Parathyroid adenoma (tissue), 2 donors: ENCODE measurements around the gene MTUS2.

Experiments used
- H2AFZ ChIP-seq: fragments of 300-600 bp; sonication (generic); one replicate; pipeline ENCODE4 v1.7.0; 2017; ENCODE audit warnings: antibody characterized with exemption, mild to moderate bottlenecking
- H3K27ac ChIP-seq: fragments of 300-600 bp; sonication (generic); one replicate; pipeline ENCODE4 v1.7.0; 2017
- H3K27me3 ChIP-seq: fragments of 300-600 bp; sonication (generic); one replicate; pipeline ENCODE4 v1.7.0; 2017; ENCODE audit warnings: low read length; ENCODE audit not compliant: control insufficient read depth, insufficient read depth
- H3K36me3 ChIP-seq: fragments of 300-600 bp; sonication (generic); one replicate; pipeline ENCODE4 v1.7.0; 2017; ENCODE audit warnings: low read length; ENCODE audit not compliant: control insufficient read depth, insufficient read depth
- H3K4me1 ChIP-seq: fragments of 300-600 bp; sonication (generic); one replicate; pipeline ENCODE4 v1.7.0; 2017; ENCODE audit warnings: control low read depth
- H3K4me2 ChIP-seq: fragments of 300-600 bp; sonication (generic); one replicate; pipeline ENCODE4 v1.7.0; 2017; ENCODE audit warnings: low read length
- H3K4me3 ChIP-seq: fragments of 300-600 bp; sonication (generic); one replicate; pipeline ENCODE4 v1.7.0; 2017; ENCODE audit warnings: low read depth, low read length
- H3K79me2 ChIP-seq: fragments of 300-600 bp; sonication (generic); one replicate; pipeline ENCODE4 v1.7.0; 2017; ENCODE audit warnings: control low read depth
- H3K9ac ChIP-seq: fragments of 300-600 bp; sonication (generic); one replicate; pipeline ENCODE4 v1.7.0; 2017; ENCODE audit warnings: mild to moderate bottlenecking
- H3K9me3 ChIP-seq: fragments of 300-600 bp; sonication (generic); one replicate; pipeline ENCODE4 v1.7.0; 2017; ENCODE audit warnings: low read length; ENCODE audit not compliant: control insufficient read depth
- TF ChIP-seq, protein P1 (sequence below): fragments of 300-600 bp; sonication (generic); IDR thresholded peaks from one replicate; pipeline ENCODE4 v1.7.0; 2017; ENCODE audit warnings: antibody characterized with exemption, mild to moderate bottlenecking
- donor health status: primary hyperparathyroidism.

Gene MTUS2

GRCh38 chr13:29159871-29160270 is 339.7 kb downstream of the MTUS2 start:
- TF ChIP-seq, protein P1, sequence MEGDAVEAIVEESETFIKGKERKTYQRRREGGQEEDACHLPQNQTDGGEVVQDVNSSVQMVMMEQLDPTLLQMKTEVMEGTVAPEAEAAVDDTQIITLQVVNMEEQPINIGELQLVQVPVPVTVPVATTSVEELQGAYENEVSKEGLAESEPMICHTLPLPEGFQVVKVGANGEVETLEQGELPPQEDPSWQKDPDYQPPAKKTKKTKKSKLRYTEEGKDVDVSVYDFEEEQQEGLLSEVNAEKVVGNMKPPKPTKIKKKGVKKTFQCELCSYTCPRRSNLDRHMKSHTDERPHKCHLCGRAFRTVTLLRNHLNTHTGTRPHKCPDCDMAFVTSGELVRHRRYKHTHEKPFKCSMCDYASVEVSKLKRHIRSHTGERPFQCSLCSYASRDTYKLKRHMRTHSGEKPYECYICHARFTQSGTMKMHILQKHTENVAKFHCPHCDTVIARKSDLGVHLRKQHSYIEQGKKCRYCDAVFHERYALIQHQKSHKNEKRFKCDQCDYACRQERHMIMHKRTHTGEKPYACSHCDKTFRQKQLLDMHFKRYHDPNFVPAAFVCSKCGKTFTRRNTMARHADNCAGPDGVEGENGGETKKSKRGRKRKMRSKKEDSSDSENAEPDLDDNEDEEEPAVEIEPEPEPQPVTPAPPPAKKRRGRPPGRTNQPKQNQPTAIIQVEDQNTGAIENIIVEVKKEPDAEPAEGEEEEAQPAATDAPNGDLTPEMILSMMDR: no peak
- no peaks in the 10 kb centered on the region for H3K9me3 ChIP-seq
- no peak overlapping the region for H3K4me2 ChIP-seq
- no peaks in the 10 kb centered on the region for H3K4me1 ChIP-seq
- no peak overlapping the region for H3K9ac ChIP-seq
- no peak overlapping the region for H2AFZ ChIP-seq
- H3K79me2 ChIP-seq: no peaks in the 10 kb centered on the region
- no peak overlapping the region for H3K27ac ChIP-seq
- no peaks in the 10 kb centered on the region for H3K27me3 ChIP-seq
- H3K36me3 ChIP-seq: no peaks in the 10 kb centered on the region
- H3K4me3 ChIP-seq: no peak overlapping the region

GRCh38 chr13:29160862-29161261 is 340.7 kb downstream of the MTUS2 start:
- TF ChIP-seq, protein P1: no peak
- Histone ChIP-seq H3K4me2 (no peak overlapping the region), H3K4me1 (no peaks in the 10 kb centered on the region), H3K36me3 (no peaks in the 10 kb centered on the region), H3K9ac (no peak overlapping the region), H3K4me3 (no peak overlapping the region), H3K27me3 (no peaks in the 10 kb centered on the region), H3K27ac (no peak overlapping the region), H3K79me2 (no peaks in the 10 kb centered on the region), H2AFZ (no peak overlapping the region), H3K9me3 (no peaks in the 10 kb centered on the region)

- no peaks in the 10 kb centered on the region for H3K9me3 ChIP-seq
- no peak overlapping the region for H3K27ac ChIP-seq
- TF ChIP-seq, protein P1: no peak
- no peak overlapping the region for H3K4me2 ChIP-seq
- H3K9ac ChIP-seq: no peak overlapping the region
- no peak overlapping the region for H3K4me3 ChIP-seq
- H2AFZ ChIP-seq: no peak overlapping the region
- H3K79me2 ChIP-seq: no peaks in the 10 kb centered on the region
- no peaks in the 10 kb centered on the region for H3K36me3 ChIP-seq
- no peaks in the 10 kb centered on the region for H3K4me1 ChIP-seq
- H3K27me3 ChIP-seq: no peaks in the 10 kb centered on the region
Measured at GRCh38 chr13:29161676-29162075, 341.5 kb downstream of the MTUS2 start.

- no peak overlapping the region for H3K9ac ChIP-seq
- no peak overlapping the region for H2AFZ ChIP-seq
- H3K79me2 ChIP-seq: no peaks in the 10 kb centered on the region
- TF ChIP-seq, protein P1: no peak
- no peaks in the 10 kb centered on the region for H3K4me1 ChIP-seq
- H3K9me3 ChIP-seq: no peaks in the 10 kb centered on the region
- H3K4me2 ChIP-seq: no peak overlapping the region
- H3K4me3 ChIP-seq: no peak overlapping the region
- H3K36me3 ChIP-seq: no peaks in the 10 kb centered on the region
- no peak overlapping the region for H3K27ac ChIP-seq
- H3K27me3 ChIP-seq: no peaks in the 10 kb centered on the region
Measured at GRCh38 chr13:29162638-29163235, 342.6 kb downstream of the MTUS2 start.

- H3K36me3 ChIP-seq: no peaks in the 10 kb centered on the region
- H3K79me2 ChIP-seq: no peaks in the 10 kb centered on the region
- H3K9me3 ChIP-seq: no peaks in the 10 kb centered on the region
- H3K9ac ChIP-seq: no peak overlapping the region
- H3K4me3 ChIP-seq: no peak overlapping the region
- H2AFZ ChIP-seq: no peak overlapping the region
- TF ChIP-seq, protein P1: no peak
- no peaks in the 10 kb centered on the region for H3K4me1 ChIP-seq
- no peak overlapping the region for H3K4me2 ChIP-seq
- no peaks in the 10 kb centered on the region for H3K27me3 ChIP-seq
- no peak overlapping the region for H3K27ac ChIP-seq
Measured at GRCh38 chr13:29164116-29164515, 344.0 kb downstream of the MTUS2 start.
